Measurements from ENCODE around the gene ABHD17A.

GRCh38 chr19:1864480-1865171, 20.7 kb downstream of the ABHD17A start:
- TF ChIP-seq, protein P1, sequence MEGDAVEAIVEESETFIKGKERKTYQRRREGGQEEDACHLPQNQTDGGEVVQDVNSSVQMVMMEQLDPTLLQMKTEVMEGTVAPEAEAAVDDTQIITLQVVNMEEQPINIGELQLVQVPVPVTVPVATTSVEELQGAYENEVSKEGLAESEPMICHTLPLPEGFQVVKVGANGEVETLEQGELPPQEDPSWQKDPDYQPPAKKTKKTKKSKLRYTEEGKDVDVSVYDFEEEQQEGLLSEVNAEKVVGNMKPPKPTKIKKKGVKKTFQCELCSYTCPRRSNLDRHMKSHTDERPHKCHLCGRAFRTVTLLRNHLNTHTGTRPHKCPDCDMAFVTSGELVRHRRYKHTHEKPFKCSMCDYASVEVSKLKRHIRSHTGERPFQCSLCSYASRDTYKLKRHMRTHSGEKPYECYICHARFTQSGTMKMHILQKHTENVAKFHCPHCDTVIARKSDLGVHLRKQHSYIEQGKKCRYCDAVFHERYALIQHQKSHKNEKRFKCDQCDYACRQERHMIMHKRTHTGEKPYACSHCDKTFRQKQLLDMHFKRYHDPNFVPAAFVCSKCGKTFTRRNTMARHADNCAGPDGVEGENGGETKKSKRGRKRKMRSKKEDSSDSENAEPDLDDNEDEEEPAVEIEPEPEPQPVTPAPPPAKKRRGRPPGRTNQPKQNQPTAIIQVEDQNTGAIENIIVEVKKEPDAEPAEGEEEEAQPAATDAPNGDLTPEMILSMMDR (optimal IDR thresholded peaks at IDR 0.05 in 1 of 3, IDR thresholded peaks at IDR 0.05 in 1 of 3, conservative IDR thresholded peaks at IDR 0.05 in 1 of 3; ENCODE audit: extremely low read depth in 1 of 3, insufficient read depth in 2 of 3, low read length in 3 of 3) = peak; percentile 44 to 83 (median 80)
- no peak for TF ChIP-seq EZH2 (IDR thresholded peaks at IDR 0.05; ENCODE audit: low read length)
